GM12878 (cell line): ENCODE measurements around the gene ZSCAN5B. TPM values are rescaled to one million over a fixed set of nuclear protein-coding genes. Genes with fewer than 3 reads are reported as not detected.

Experiments used
- ATAC-seq: fragments of 200-7000 bp; cut with Tn5 transposase; 3 replicates; pipeline ENCODE4 v1.9.1; 2020; ENCODE audit warnings: mild to moderate bottlenecking, moderate library complexity
- BruUV-seq: library from RNA; stranded (reverse); fragments of 400-500 nt; replicated peaks from 2 replicates; lab custom pipeline; 2021; lab: Mats Ljungman, UMichigan
- CTCF ChIA-PET: fragments of 300-600 bp; sonication (Branson Sonifier 250); formaldehyde crosslinking; extraction: SDS; loops from one replicate; lab custom pipeline; 2021; ENCODE audit warnings: inconsistent platforms; lab: Yijun Ruan, JAX
- POLR2A ChIA-PET: fragments of 350-600 bp; formaldehyde crosslinking; extraction: SDS; loops from one replicate; lab custom pipeline; 2021; ENCODE audit warnings: inconsistent platforms; lab: Charles Lee
- RAD21 ChIA-PET: fragments of 300-600 bp; sonication (Branson Sonifier 250); formaldehyde crosslinking; loops from one replicate; lab custom pipeline; 2023; ENCODE audit warnings: antibody characterized with exemption; ENCODE audit not compliant: unreplicated experiment; lab: Charles Lee
- SMC1A ChIA-PET: fragments of 300-600 bp; sonication (Branson Sonifier 250); formaldehyde crosslinking; loops from one replicate; lab custom pipeline; 2023; ENCODE audit not compliant: unreplicated experiment, uncharacterized antibody; lab: Charles Lee
- DNase-seq: peaks from one replicate; pipeline ENCODE4 v3.0.0-alpha.2; 2011; ENCODE audit warnings: low read depth, low spot score
- FAIRE-seq: peaks from 3 replicates; lab custom pipeline; 2011; peaks lifted over from hg19 to GRCh38; lab: Jason Lieb, UNC
- H2AFZ ChIP-seq: 2 replicates; pipeline ENCODE4 v1.6.0; 2011; ENCODE audit warnings: low read depth, low read length, control low read depth; ENCODE audit not compliant: control insufficient read depth
- H3K27ac ChIP-seq: 2 replicates; pipeline ENCODE4 v1.5.1; 2011; ENCODE audit warnings: control low read depth; ENCODE audit not compliant: control insufficient read depth, insufficient read depth
- H3K27me3 ChIP-seq, 2 experiments: replicated peaks in 1 of 2; 2 replicates each; pipeline versions ENCODE4 v1.6.0 to v1.6.1; 2011; ENCODE audit warnings: low read length in 1 of 2; ENCODE audit not compliant: control insufficient read depth in 2 of 2, insufficient read depth in 2 of 2
- H3K36me3 ChIP-seq, 2 experiments: 2 replicates each; pipeline ENCODE4 v1.5.1; 2011; ENCODE audit warnings: low read length in 1 of 2; ENCODE audit not compliant: control insufficient read depth in 2 of 2, insufficient read depth in 2 of 2
- H3K4me1 ChIP-seq: 2 replicates; pipeline ENCODE4 v1.6.1; 2011; ENCODE audit warnings: mild to moderate bottlenecking, low read length, moderate library complexity, mixed read lengths; ENCODE audit not compliant: control insufficient read depth, insufficient read depth
- H3K4me2 ChIP-seq: 2 replicates; pipeline ENCODE4 v1.6.0; 2011; ENCODE audit warnings: control low read depth; ENCODE audit not compliant: control insufficient read depth, insufficient read depth
- H3K4me3 ChIP-seq: fragments of 200-600 bp; sonication (generic); 2 replicates; pipeline ENCODE4 v1.5.1; 2016
- H3K79me2 ChIP-seq: 2 replicates; pipeline ENCODE4 v1.6.0; 2011; ENCODE audit warnings: low read length; ENCODE audit not compliant: control insufficient read depth, insufficient read depth
- H3K9ac ChIP-seq: 2 replicates; pipeline ENCODE4 v1.8.0; 2011; ENCODE audit warnings: low read length, control low read depth, mixed read lengths; ENCODE audit not compliant: control insufficient read depth, insufficient read depth
- H3K9me3 ChIP-seq: replicated peaks from 3 replicates; pipeline ENCODE4 v1.5.1; 2011; ENCODE audit warnings: mild to moderate bottlenecking, low read length; ENCODE audit not compliant: control insufficient read depth, insufficient read depth
- H4K20me1 ChIP-seq: 2 replicates; pipeline ENCODE4 v1.6.0; 2011; ENCODE audit not compliant: control insufficient read depth, insufficient read depth
- CEBPB ChIP-seq, 2 experiments: fragments of 150-350 bp in 1 of 2; IDR thresholded peaks; 2 replicates each; pipeline ENCODE4 v1.6.1; 2012 to 2014; ENCODE audit warnings: low read depth in 2 of 2, low read length in 2 of 2, borderline replicate concordance in 1 of 2, inconsistent platforms in 1 of 2
- CHD2 ChIP-seq: IDR thresholded peaks from 2 replicates; pipeline ENCODE4 v1.6.1; 2011; ENCODE audit warnings: low read depth, low read length, improper control_type of control experiment, borderline replicate concordance
- CTCF ChIP-seq, 3 experiments: IDR thresholded peaks in 2 of 3; conservative IDR thresholded peaks in 1 of 3; 2 replicates each; pipeline ENCODE4 v1.5.1; 2011; ENCODE audit warnings: low read depth in 3 of 3, low read length in 3 of 3, mild to moderate bottlenecking in 3 of 3, control low read depth in 2 of 3, moderate library complexity in 2 of 3, inconsistent platforms in 1 of 3, mixed read lengths in 1 of 3; ENCODE audit not compliant: control insufficient read depth in 2 of 3, insufficient read depth in 1 of 3; ENCODE audit errors: extremely low read depth in 1 of 3
- HDAC2 ChIP-seq: fragments of 200-600 bp; sonication (generic); IDR thresholded peaks from 2 replicates; pipeline ENCODE4 v1.6.1; 2017
- HDAC6 ChIP-seq: fragments of 200-600 bp; sonication (generic); IDR thresholded peaks from one replicate; pipeline ENCODE4 v1.8.0; 2017; ENCODE audit warnings: antibody characterized with exemption; ENCODE audit not compliant: unreplicated experiment
- RAD21 ChIP-seq: IDR thresholded peaks from 2 replicates; pipeline ENCODE4 v1.6.1; 2011; ENCODE audit warnings: mild to moderate bottlenecking, low read depth, low read length, moderate library complexity; ENCODE audit not compliant: insufficient read depth
- SMAD5 ChIP-seq: IDR thresholded peaks from 2 replicates; pipeline ENCODE4 v1.6.1; 2016; ENCODE audit warnings: antibody characterized with exemption, low read depth
- ZBTB40 ChIP-seq: fragments of 450-650 bp; IDR thresholded peaks from 2 replicates; pipeline ENCODE4 v1.6.1; 2016; ENCODE audit warnings: mild to moderate bottlenecking, moderate library complexity, borderline replicate concordance
- WGBS: methylation state at CpG from one replicate; pipeline ENCODE4 v1.1.6; 2016; ENCODE audit warnings: low lambda C conversion rate; ENCODE audit not compliant: insufficient replicate concordance, insufficient coverage; ENCODE audit errors: missing lambda C conversion rate; 5-methylcytosine and 5-hydroxymethylcytosine counted together
- in situ Hi-C: fragments of 300-500 bp; cut with MboI; formaldehyde crosslinking; loops from 9 replicates; pipeline ENCODE4 v1.14.3; 2018; ENCODE audit warnings: mixed read lengths
- intact Hi-C: fragments of 100-400 bp; cut with micrococcal nuclease; formaldehyde crosslinking; loops from one replicate; pipeline ENCODE4 v1.14.2; 2022; ENCODE audit not compliant: unreplicated experiment
- polyA plus RNA-seq, 11 experiments: library from polyadenylated mRNA; depleted of rRNA in 4 of 11; unstranded in 6 of 11; stranded (reverse) in 5 of 11; fragments of >200 nt; fragmentation: Nextera tagmentation in 4 of 11; fragmentation: Illumina TruSeq in 1 of 11; extraction: Ambion mirVana in 4 of 11; extraction: Trizol in 1 of 11; gene quantifications; 1 replicate in 1 of 11; 2 replicates in 10 of 11; pipeline versions ENCODE4 v1.2.1 to v1.2.3, GENCODE V29; 2011 to 2016; ENCODE audit warnings: inconsistent platforms in 2 of 11, missing spikeins in 2 of 11, low read depth in 1 of 11
- total RNA-seq, 4 experiments: library from RNA; depleted of rRNA in 3 of 4; stranded (reverse); fragments of >200 nt in 3 of 4; fragmentation: Illumina TruSeq in 1 of 4; extraction: Trizol in 1 of 4; gene quantifications; 2 replicates each; pipeline versions ENCODE4 v1.2.1 to v1.2.3, GENCODE V29; 2013 to 2021

Gene ZSCAN5B
- total and polyA plus RNA-seq, 10 of the 15 experiments (the other 5 are each of a cell fraction or from before 2014, with no cell fraction given), result 0.04 TPM; not detected in 9

GRCh38 chr19:56156768-56157167 lies 40.8 kb downstream of the ZSCAN5B start:
- ChIA-PET RAD21 (no interaction called here), SMC1A (no interaction called here), POLR2A (no interaction called here), CTCF (interaction anchor here (1.2 kb wide), 1 partner anchor 30 kb away, joined by 3 read pairs; no protein-coding TSS in a partner anchor)
- Histone ChIP-seq H3K9me3 (no peaks in the 10 kb centered on the region), H3K4me1 (no peaks in the 10 kb centered on the region), H4K20me1 (no peaks in the 10 kb centered on the region), H3K9ac (no peak overlapping the region), H3K4me3 (no peak overlapping the region), H2AFZ (no peak overlapping the region), H3K27ac (no peak overlapping the region), H3K36me3 (peaks cover 9 to 11% of the 10 kb centered on the region in 2 experiments; a peak in 3 of 4 replicates), H3K79me2 (no peaks in the 10 kb centered on the region), H3K27me3 (no peaks in the 10 kb centered on the region), H3K4me2 (no peak overlapping the region)
- WGBS, result 84% methylated on average over 11 of the region's 11 CpGs
- in situ Hi-C loops, result no loop called here
- no TSS peak for BruUV-seq
- intact Hi-C loops, result no loop called here
- no peak for ATAC-seq
- no peak for TF ChIP-seq CEBPB (IDR thresholded peaks at IDR 0.05; ENCODE audit: borderline replicate concordance in 1 of 2, low read depth in 2 of 2, low read length in 2 of 2)
- TF ChIP-seq HDAC2, result no peak
- TF ChIP-seq HDAC6, result no peak
- TF ChIP-seq SMAD5, result no peak
- no peak for DNase-seq
- FAIRE-seq, result no peak

GRCh38 chr19:56155124-56155687 lies 42.4 kb downstream of the ZSCAN5B start:
- POLR2A ChIA-PET, result no interaction called here

More at GRCh38 chr19:56155124-56155687, 42.4 kb downstream of the ZSCAN5B start:
- TF ChIP-seq ZBTB40 (no peak), RAD21 (0 out of 2 replicates have a peak, but pooled peaks have one; percentile 4), CTCF (IDR thresholded peaks at IDR 0.05 in 2 of 3, conservative IDR thresholded peaks at IDR 0.05 in 1 of 3; ENCODE audit: control insufficient read depth in 2 of 3, extremely low read depth in 1 of 3, insufficient read depth in 1 of 3, low read depth in 3 of 3, low read length in 3 of 3) (peak in 2 of 3 experiments; percentile 7 to 22; a peak in 2 of 6 replicates), CHD2 (no peak)
- H3K36me3 ChIP-seq, result peaks cover 10 to 11% of the 10 kb centered on the region in 2 experiments; a peak in 3 of 4 replicates
- no peaks in the 10 kb centered on the region for H3K79me2 ChIP-seq
- 85% methylated on average over 17 of the region's 17 CpGs for WGBS
- no TSS peak for BruUV-seq
- in situ Hi-C loops, result no loop called here
- no peak overlapping the region for H2AFZ ChIP-seq
- intact Hi-C loops, result no loop called here
- no peaks in the 10 kb centered on the region for H3K9me3 ChIP-seq
- H3K27ac ChIP-seq, result no peak overlapping the region
- ChIA-PET CTCF (interaction anchor here (0.6 to 1.3 kb wide), 2 partner anchors 74 to 85 kb away, joined by 3 to 4 read pairs; no protein-coding TSS in a partner anchor), RAD21 (no interaction called here), SMC1A (no interaction called here)
- H3K4me2 ChIP-seq, result no peak overlapping the region
- FAIRE-seq, result no peak
- no peaks in the 10 kb centered on the region for H4K20me1 ChIP-seq
- no peak for DNase-seq
- H3K27me3 ChIP-seq, result no peaks in the 10 kb centered on the region
- no peaks in the 10 kb centered on the region for H3K4me1 ChIP-seq
- H3K4me3 ChIP-seq, result no peak overlapping the region
- ATAC-seq, result no peak
- H3K9ac ChIP-seq, result no peak overlapping the region
